WTC11 (cell line): ENCODE results near the gene OR52E2.

Experiments
- ESRRA ChIP-seq: sonication (generic); formaldehyde crosslinking; IDR thresholded peaks from 2 replicates; pipeline ENCODE4 v1.8.1; 2022; ENCODE audit warnings: mild to moderate bottlenecking, missing genetic modification reagents, borderline replicate concordance
- JUN ChIP-seq: sonication (generic); formaldehyde crosslinking; IDR thresholded peaks from 2 replicates; pipeline ENCODE4 v1.8.0; 2023; ENCODE audit warnings: mild to moderate bottlenecking, missing genetic modification reagents
- SMAD4 ChIP-seq: sonication (generic); formaldehyde crosslinking; IDR thresholded peaks from 2 replicates; pipeline ENCODE4 v1.8.0; 2022; ENCODE audit warnings: mild to moderate bottlenecking, missing genetic modification reagents

- no peak for TF ChIP-seq ESRRA (CRISPR knock-in tag)
- no peak for TF ChIP-seq JUN
- TF ChIP-seq SMAD4 (CRISPR knock-in tag), result no peak
Observed at GRCh38 chr11:5092821-5093585, 33.6 kb upstream of the OR52E2 start.
